Upper lobe of left lung (tissue), 6 donors: Measurements from ENCODE around the gene SLC4A4. TPM values are rescaled to one million over a fixed set of nuclear protein-coding genes. Genes with fewer than 3 reads are reported as not detected.

ENCODE experiments used
- ATAC-seq, 2 donors: fragments of 200-7000 bp; cut with Tn5 transposase; one replicate each; pipeline ENCODE4 v1.9.1; 2022; ENCODE audit warnings: mild to moderate bottlenecking in 2 of 2, moderate library complexity in 2 of 2; ENCODE audit not compliant: low FRiP score in 2 of 2
- DNase-seq, 2 donors: peaks; one replicate each; pipeline ENCODE4 v3.0.0-alpha.2; 2019 to 2020
- H3K27ac ChIP-seq, 4 donors: fragments of 200-600 bp; sonication (generic); one replicate each; pipeline ENCODE4 v1.5.1; 2016 to 2019
- H3K27me3 ChIP-seq, 4 donors: fragments of 200-600 bp; sonication (generic); one replicate each; pipeline ENCODE4 v1.5.1; 2017 to 2019
- H3K36me3 ChIP-seq, 4 donors: fragments of 200-600 bp; sonication (generic); one replicate each; pipeline ENCODE4 v1.5.1; 2016 to 2019
- H3K4me1 ChIP-seq, 4 donors: fragments of 200-600 bp; sonication (generic); one replicate each; pipeline ENCODE4 v1.5.1; 2018 to 2019
- H3K4me3 ChIP-seq, 4 donors: fragments of 200-600 bp; sonication (generic); one replicate each; pipeline ENCODE4 v1.5.1; 2017 to 2019; ENCODE audit warnings: mild to moderate bottlenecking in 2 of 4, moderate library complexity in 1 of 4
- H3K9me3 ChIP-seq, 4 donors: fragments of 200-600 bp; sonication (generic); one replicate each; pipeline ENCODE4 v1.5.1; 2018 to 2019
- EP300 ChIP-seq, 4 donors: sonication (generic); formaldehyde crosslinking; IDR thresholded peaks; one replicate each; pipeline ENCODE4 v1.5.1; 2017; ENCODE audit warnings: antibody characterized with exemption in 4 of 4, control low read depth in 2 of 4
- POLR2A ChIP-seq, 4 donors: fragments of 450-650 bp; IDR thresholded peaks; one replicate each; pipeline ENCODE4 v1.5.1; 2016 to 2017; ENCODE audit warnings: antibody characterized with exemption in 4 of 4, mild to moderate bottlenecking in 2 of 4
- POLR2AphosphoS5 ChIP-seq, 2 donors: sonication (generic); formaldehyde crosslinking; IDR thresholded peaks; one replicate each; pipeline ENCODE4 v1.5.1; 2017; ENCODE audit warnings: antibody characterized with exemption in 2 of 2
- WGBS, 2 donors: methylation state at CpG; one replicate each; pipeline ENCODE4 v1.1.5; 2017 to 2018; 5-methylcytosine and 5-hydroxymethylcytosine counted together
- total RNA-seq, 6 donors: library from RNA; depleted of rRNA in 4 of 6; stranded (reverse); fragments of >200 nt in 4 of 6; gene quantifications; one replicate each; pipeline versions ENCODE4 v1.1.0 to v1.2.1, GENCODE V29; 2016 to 2021
- TF ChIP-seq, protein P1 (sequence below), 6 experiments: fragments of 450-650 bp in 4 of 6; fragments of 200-600 bp in 2 of 6; sonication (generic) in 2 of 6; IDR thresholded peaks; one replicate each; pipeline ENCODE4 v1.5.1; 2016 to 2019; ENCODE audit warnings: antibody characterized with exemption in 6 of 6
- donor health status: DM: no; HTN: no; CAD: no; lungs with moderate emphysema.
- donor health status: DM: no; HTN: yes; CAD: no; lungs with severe emphysema.

The SLC4A4 gene
- total RNA-seq, 6 donors from 2014 or later, result 9.2 to 31.4 (median 21.1) TPM

DNA sequence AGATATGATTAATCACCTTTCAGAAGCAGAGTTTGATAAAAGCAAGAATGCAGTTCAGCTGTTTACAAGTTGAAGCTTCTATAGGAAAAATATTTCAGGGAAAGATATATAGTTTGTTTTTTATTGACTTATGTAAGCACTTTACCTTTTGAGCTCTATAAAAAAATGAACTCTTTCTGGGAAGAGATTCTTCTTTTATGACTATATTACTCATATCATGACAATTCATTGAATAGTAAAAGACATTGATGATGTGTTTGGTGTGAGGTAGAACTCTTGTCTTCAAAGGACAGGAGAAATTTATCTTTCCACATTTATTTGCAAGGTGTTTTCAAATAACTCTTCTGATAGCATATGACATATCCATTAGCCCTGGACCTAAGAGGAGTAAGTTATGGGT, 156.6 kb downstream of the SLC4A4 start:
- no peaks in the 10 kb centered on the region for H3K9me3 ChIP-seq
- no peaks in the 10 kb centered on the region for H3K4me1 ChIP-seq
- TF ChIP-seq, protein P1, sequence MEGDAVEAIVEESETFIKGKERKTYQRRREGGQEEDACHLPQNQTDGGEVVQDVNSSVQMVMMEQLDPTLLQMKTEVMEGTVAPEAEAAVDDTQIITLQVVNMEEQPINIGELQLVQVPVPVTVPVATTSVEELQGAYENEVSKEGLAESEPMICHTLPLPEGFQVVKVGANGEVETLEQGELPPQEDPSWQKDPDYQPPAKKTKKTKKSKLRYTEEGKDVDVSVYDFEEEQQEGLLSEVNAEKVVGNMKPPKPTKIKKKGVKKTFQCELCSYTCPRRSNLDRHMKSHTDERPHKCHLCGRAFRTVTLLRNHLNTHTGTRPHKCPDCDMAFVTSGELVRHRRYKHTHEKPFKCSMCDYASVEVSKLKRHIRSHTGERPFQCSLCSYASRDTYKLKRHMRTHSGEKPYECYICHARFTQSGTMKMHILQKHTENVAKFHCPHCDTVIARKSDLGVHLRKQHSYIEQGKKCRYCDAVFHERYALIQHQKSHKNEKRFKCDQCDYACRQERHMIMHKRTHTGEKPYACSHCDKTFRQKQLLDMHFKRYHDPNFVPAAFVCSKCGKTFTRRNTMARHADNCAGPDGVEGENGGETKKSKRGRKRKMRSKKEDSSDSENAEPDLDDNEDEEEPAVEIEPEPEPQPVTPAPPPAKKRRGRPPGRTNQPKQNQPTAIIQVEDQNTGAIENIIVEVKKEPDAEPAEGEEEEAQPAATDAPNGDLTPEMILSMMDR (IDR thresholded peaks at IDR 0.05), result no peak
- TF ChIP-seq POLR2A (IDR thresholded peaks at IDR 0.05) (no peak), EP300 (IDR thresholded peaks at IDR 0.05) (no peak), POLR2AphosphoS5 (IDR thresholded peaks at IDR 0.05) (no peak)
- no peak overlapping the region for H3K4me3 ChIP-seq
- DNase-seq, result no peak
- no peaks in the 10 kb centered on the region for H3K36me3 ChIP-seq
- no peak for ATAC-seq
- H3K27ac ChIP-seq, result no peak overlapping the region
- H3K27me3 ChIP-seq, result no peaks in the 10 kb centered on the region

DNA sequence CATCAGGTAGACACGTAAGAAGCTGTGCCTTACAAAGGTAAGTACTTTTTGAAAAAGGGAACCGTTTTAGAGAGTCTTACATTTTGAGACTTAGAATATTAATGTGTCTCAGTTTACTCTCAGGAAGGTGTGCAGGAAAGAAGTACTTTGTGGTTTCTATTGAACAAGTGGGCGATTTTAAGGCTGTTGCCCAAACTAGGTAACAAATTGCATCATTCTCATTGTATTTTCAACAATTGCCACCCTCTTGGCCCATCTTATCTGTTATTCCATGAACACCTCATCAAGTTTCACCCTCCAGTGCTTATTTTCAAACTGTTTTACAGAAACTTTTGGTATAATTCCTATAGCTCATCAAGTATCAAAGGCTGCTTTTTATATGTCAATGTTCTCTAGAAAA, 158.3 kb downstream of the SLC4A4 start:
- Histone ChIP-seq H3K4me3 (no peak overlapping the region), H3K9me3 (no peaks in the 10 kb centered on the region), H3K4me1 (no peaks in the 10 kb centered on the region), H3K27ac (no peak overlapping the region), H3K27me3 (no peaks in the 10 kb centered on the region), H3K36me3 (no peaks in the 10 kb centered on the region)
- ATAC-seq (no peak), DNase-seq (no peak)
- TF ChIP-seq EP300 (IDR thresholded peaks at IDR 0.05) (no peak), POLR2AphosphoS5 (IDR thresholded peaks at IDR 0.05) (no peak), POLR2A (IDR thresholded peaks at IDR 0.05) (no peak)
- TF ChIP-seq, protein P1 (IDR thresholded peaks at IDR 0.05), result no peak
- WGBS, 2 donors, result 68 to 89% methylated on average over 3 of the region's 3 CpGs

GRCh38 chr4:71498002-71498401, 159.2 kb downstream of the SLC4A4 start:
- TF ChIP-seq POLR2AphosphoS5 (IDR thresholded peaks at IDR 0.05) (no peak), POLR2A (IDR thresholded peaks at IDR 0.05) (no peak)
- H3K27me3 ChIP-seq, result no peaks in the 10 kb centered on the region
- DNase-seq, result no peak
- 49 to 56% methylated on average over 2 of the region's 2 CpGs for WGBS, 2 donors
- no peaks in the 10 kb centered on the region for H3K4me1 ChIP-seq
- H3K36me3 ChIP-seq, result no peaks in the 10 kb centered on the region
- H3K9me3 ChIP-seq, result no peaks in the 10 kb centered on the region
- ATAC-seq, result no peak
- H3K27ac ChIP-seq, result no peak overlapping the region
- no peak overlapping the region for H3K4me3 ChIP-seq

DNA sequence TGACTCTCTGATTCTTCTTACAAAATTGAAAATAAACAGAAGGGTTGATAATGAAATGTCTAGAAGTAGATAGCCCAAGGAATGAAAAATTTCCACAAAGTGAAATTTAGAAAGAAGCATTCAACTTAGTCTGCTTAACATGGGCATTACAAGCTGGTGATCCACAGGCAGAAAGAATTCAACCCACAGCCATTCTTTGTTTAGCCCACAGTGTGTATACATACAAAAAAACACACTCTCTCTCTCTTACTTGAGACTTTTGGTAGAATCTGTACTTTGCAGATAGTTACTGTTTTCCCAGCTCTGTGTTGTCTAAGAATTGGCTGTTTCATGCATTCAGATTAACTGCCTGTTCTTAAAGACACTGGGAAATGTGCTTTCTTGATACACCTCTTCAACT, 159.8 kb downstream of the SLC4A4 start:
- Histone ChIP-seq H3K36me3 (no peaks in the 10 kb centered on the region), H3K4me1 (no peaks in the 10 kb centered on the region), H3K27ac (no peak overlapping the region), H3K27me3 (no peaks in the 10 kb centered on the region), H3K4me3 (no peak overlapping the region), H3K9me3 (no peaks in the 10 kb centered on the region)
- DNase-seq (no peak), ATAC-seq (no peak)
- TF ChIP-seq POLR2A (IDR thresholded peaks at IDR 0.05) (no peak), EP300 (IDR thresholded peaks at IDR 0.05) (no peak), POLR2AphosphoS5 (IDR thresholded peaks at IDR 0.05) (no peak)
- TF ChIP-seq, protein P1 (IDR thresholded peaks at IDR 0.05), result no peak

GRCh38 chr4:71501992-71502391, 163.2 kb downstream of the SLC4A4 start:
- Histone ChIP-seq H3K4me1 (no peaks in the 10 kb centered on the region), H3K4me3 (no peak overlapping the region), H3K27me3 (no peaks in the 10 kb centered on the region), H3K27ac (no peak overlapping the region), H3K36me3 (no peaks in the 10 kb centered on the region), H3K9me3 (no peaks in the 10 kb centered on the region)
- no peak for DNase-seq
- TF ChIP-seq POLR2A (IDR thresholded peaks at IDR 0.05) (no peak), EP300 (IDR thresholded peaks at IDR 0.05) (no peak), POLR2AphosphoS5 (IDR thresholded peaks at IDR 0.05) (no peak)
- TF ChIP-seq, protein P1 (IDR thresholded peaks at IDR 0.05), result no peak
- 95 to 96% methylated on average over 7 of the region's 7 CpGs for WGBS, 2 donors
- no peak for ATAC-seq
